Adrenal gland (tissue), 12 donors: ENCODE measurements around the gene SH3BP4. TPM values are rescaled to one million over a fixed set of nuclear protein-coding genes. Genes with fewer than 3 reads are reported as not detected.

Source experiments
- DNase-seq, 7 donors: peaks; one replicate each; pipeline ENCODE4 v3.0.0-alpha.2; 2019 to 2020
- H3K27ac ChIP-seq, 5 donors: fragments of 200-600 bp; sonication (generic) in 4 of 5; 1 replicate in 3 of 5; 2 replicates in 2 of 5; pipeline versions ENCODE4 v1.5.1 to v1.8.0; 2016 to 2020; ENCODE audit warnings: mild to moderate bottlenecking in 1 of 5
- H3K27me3 ChIP-seq: fragments of 200-600 bp; 2 replicates; pipeline ENCODE4 v1.8.0; 2021
- H3K36me3 ChIP-seq, 2 donors: fragments of 200-600 bp; replicated peaks in 1 of 2; 1 replicate in 1 of 2; 2 replicates in 1 of 2; pipeline versions ENCODE4 v1.5.1 to v1.8.0; 2018 to 2022
- H3K4me1 ChIP-seq, 2 donors: fragments of 200-600 bp; replicated peaks in 1 of 2; 1 replicate in 1 of 2; 2 replicates in 1 of 2; pipeline versions ENCODE4 v1.5.1 to v1.8.0; 2018 to 2021
- H3K4me3 ChIP-seq, 4 donors: fragments of 200-600 bp; sonication (generic) in 3 of 4; one replicate each; pipeline ENCODE4 v1.5.1; 2016 to 2018
- H3K9me3 ChIP-seq, 3 donors: fragments of 200-600 bp; sonication (generic) in 1 of 3; replicated peaks in 1 of 3; 1 replicate in 2 of 3; 2 replicates in 1 of 3; pipeline versions ENCODE4 v1.5.1 to v1.8.0; 2016 to 2021
- POLR2A ChIP-seq, 2 donors: fragments of 450-650 bp; IDR thresholded peaks; one replicate each; pipeline ENCODE4 v1.6.1; 2017; ENCODE audit warnings: antibody characterized with exemption in 2 of 2, mild to moderate bottlenecking in 2 of 2, moderate library complexity in 1 of 2
- WGBS, 4 donors: extraction: QIAGEN DNeasy Blood & Tissue Kit in 2 of 4; methylation state at CpG; one replicate each; pipeline versions ENCODE4 v1.1.5 to v1.1.7; 2013 to 2017; 5-methylcytosine and 5-hydroxymethylcytosine counted together
- intact Hi-C, 2 donors: fragments of 100-400 bp; cut with DNase I; formaldehyde crosslinking; loops; one replicate each; pipeline versions ENCODE4 v1.14.1 to v1.15.0; 2022 to 2023
- polyA plus RNA-seq, 3 donors: library from polyadenylated mRNA; stranded (reverse); fragments of 200-250 nt in 2 of 3; fragments of 350-450 nt in 1 of 3; fragmentation: Illumina TruSeq in 1 of 3; extraction: RNeasy Lipid Tissue Mini Kit (QIAGEN cat#74804) in 1 of 3; gene quantifications; one replicate each; pipeline ENCODE4 v1.2.3, GENCODE V29; 2013 to 2014
- total RNA-seq, 9 donors: library from RNA; depleted of rRNA in 4 of 9; stranded (reverse); fragments of >200 nt in 4 of 9; fragments of 120-200 nt in 1 of 9; fragmentation: NEBNext Ultra II Directional in 1 of 9; extraction: Animal tissue kit (Norgen Biotek cat#: 25700) in 1 of 9; gene quantifications; one replicate each; pipeline versions ENCODE4 v1.1.0 to v1.2.4, GENCODE V29; 2013 to 2023
- TF ChIP-seq, protein P1 (sequence below), 6 experiments: fragments of 450-650 bp in 4 of 6; fragments of 200-600 bp in 2 of 6; sonication (generic) in 1 of 6; IDR thresholded peaks; 1 replicate in 5 of 6; 2 replicates in 1 of 6; pipeline versions ENCODE4 v1.5.1 to v1.8.0; 2016 to 2021; ENCODE audit warnings: antibody characterized with exemption in 6 of 6, mild to moderate bottlenecking in 2 of 6, moderate library complexity in 1 of 6
- donor health status: healthy with polysubstance abuse.
- donor health status: Bipolar disorder and iron deficiency.
- donor health status: DM: yes; HTN: yes; CAD: no.
- donor health status: DM: no; HTN: no; CAD: no.
- donor health status: DM: no; HTN: no; CAD: no.
- donor health status: DM: yes; HTN: yes; CAD: no.

The SH3BP4 gene
- total and polyA plus RNA-seq, 12 donors = 5.1 to 26.9 (median 19.9) TPM

DNA sequence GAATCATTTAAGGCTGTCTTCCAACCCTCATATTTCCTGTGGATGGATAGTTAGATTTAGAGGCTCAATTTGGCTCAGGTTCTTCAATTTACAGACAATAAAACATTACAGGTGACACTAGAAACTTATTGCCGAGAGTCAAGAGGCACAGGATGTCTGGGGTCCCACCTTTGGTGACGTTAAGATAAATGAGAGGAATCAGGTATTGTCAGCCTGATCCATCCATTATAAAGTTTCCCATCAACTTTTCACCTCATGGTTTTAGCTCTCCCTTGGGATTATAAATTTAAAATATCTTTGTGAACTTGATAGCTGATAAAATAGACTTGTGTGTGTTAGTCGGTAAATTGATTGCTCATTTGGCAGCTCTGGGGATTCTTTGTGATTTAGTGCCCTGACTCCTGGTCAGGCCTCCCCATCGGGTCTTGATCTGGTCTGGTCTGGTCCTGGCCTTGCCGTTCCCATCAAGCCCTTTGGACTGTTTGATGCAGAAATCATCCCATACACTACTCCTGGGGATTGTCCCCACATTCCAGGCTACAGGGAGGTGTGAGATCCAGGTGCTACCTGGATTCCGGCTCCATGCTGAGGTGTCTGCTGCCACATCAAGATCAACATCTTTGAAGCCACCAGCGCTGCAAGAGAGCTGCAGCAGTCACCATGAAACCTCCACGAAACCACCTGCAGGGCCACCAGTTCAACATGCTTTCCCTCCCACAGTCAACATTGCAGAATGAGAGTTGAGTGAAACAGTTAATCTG lies 130.9 kb downstream of the SH3BP4 start:
- no peak for DNase-seq
- H3K4me3 ChIP-seq = no peak overlapping the region
- no peaks in the 10 kb centered on the region for H3K36me3 ChIP-seq
- WGBS, 4 donors = 71 to 84% (median 73%) methylated on average over 7 to 8 of the region's 8 CpGs
- H3K9me3 ChIP-seq = no peaks in the 10 kb centered on the region
- no peaks in the 10 kb centered on the region for H3K27me3 ChIP-seq
- no peak overlapping the region for H3K27ac ChIP-seq
- H3K4me1 ChIP-seq = no peaks in the 10 kb centered on the region
- TF ChIP-seq POLR2A (IDR thresholded peaks at IDR 0.05) = no peak
- TF ChIP-seq, protein P1, sequence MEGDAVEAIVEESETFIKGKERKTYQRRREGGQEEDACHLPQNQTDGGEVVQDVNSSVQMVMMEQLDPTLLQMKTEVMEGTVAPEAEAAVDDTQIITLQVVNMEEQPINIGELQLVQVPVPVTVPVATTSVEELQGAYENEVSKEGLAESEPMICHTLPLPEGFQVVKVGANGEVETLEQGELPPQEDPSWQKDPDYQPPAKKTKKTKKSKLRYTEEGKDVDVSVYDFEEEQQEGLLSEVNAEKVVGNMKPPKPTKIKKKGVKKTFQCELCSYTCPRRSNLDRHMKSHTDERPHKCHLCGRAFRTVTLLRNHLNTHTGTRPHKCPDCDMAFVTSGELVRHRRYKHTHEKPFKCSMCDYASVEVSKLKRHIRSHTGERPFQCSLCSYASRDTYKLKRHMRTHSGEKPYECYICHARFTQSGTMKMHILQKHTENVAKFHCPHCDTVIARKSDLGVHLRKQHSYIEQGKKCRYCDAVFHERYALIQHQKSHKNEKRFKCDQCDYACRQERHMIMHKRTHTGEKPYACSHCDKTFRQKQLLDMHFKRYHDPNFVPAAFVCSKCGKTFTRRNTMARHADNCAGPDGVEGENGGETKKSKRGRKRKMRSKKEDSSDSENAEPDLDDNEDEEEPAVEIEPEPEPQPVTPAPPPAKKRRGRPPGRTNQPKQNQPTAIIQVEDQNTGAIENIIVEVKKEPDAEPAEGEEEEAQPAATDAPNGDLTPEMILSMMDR (IDR thresholded peaks at IDR 0.05) = no peak
- intact Hi-C loops = no loop called here

DNA sequence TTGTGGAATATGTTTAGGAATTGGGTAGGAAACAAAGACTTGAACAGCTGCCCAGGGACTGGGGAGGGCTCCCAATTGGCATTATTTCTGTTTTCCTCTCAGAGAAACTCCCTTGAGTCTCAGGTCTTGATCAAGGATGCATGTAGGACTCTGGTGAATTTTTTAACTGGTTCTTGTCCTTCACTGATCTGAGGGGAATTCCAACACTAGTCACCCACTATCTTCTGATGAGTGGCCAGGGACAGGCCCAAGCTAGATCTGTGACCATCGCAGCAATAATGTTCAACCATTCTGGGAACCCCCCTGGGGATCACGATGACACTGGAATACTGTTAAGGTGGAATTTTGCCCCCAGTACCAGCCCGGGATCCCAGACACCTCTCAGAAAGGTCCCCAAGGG lies 132.0 kb downstream of the SH3BP4 start:
- TF ChIP-seq, protein P1 (IDR thresholded peaks at IDR 0.05) = no peak
- no peak for TF ChIP-seq POLR2A (IDR thresholded peaks at IDR 0.05)
- H3K36me3 ChIP-seq = no peaks in the 10 kb centered on the region
- no peak for DNase-seq
- H3K27ac ChIP-seq = no peak overlapping the region
- WGBS, 4 donors = 46 to 89% (median 66%) methylated on average over 3 of the region's 3 CpGs
- intact Hi-C loops = no loop called here
- H3K4me3 ChIP-seq = no peak overlapping the region
- H3K4me1 ChIP-seq = no peaks in the 10 kb centered on the region
- H3K27me3 ChIP-seq = no peaks in the 10 kb centered on the region
- no peaks in the 10 kb centered on the region for H3K9me3 ChIP-seq

DNA sequence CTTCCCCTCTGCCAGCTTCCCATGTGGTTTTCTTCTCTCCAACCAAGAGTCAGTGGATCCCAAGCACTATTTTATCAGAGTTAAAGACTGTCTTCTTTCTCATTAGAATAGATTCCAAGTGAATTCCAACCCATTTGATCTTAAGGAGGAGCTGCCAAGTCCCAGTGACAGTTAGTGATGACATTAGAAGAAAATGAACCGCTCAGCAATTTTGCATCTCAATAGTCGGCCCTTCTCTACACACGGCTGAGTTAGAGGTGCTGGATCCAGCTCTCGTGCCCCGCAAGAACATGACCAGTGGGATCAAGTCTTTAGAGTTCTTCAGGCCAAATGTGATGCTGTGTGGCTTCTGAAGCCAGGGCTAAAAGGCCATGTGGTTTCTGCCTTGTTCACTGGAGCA lies 132.6 kb downstream of the SH3BP4 start:
- Histone ChIP-seq H3K27ac (no peak overlapping the region), H3K4me3 (no peak overlapping the region), H3K9me3 (no peaks in the 10 kb centered on the region), H3K27me3 (peaks cover 2% of the 10 kb centered on the region), H3K4me1 (no peaks in the 10 kb centered on the region), H3K36me3 (no peaks in the 10 kb centered on the region)
- DNase-seq = no peak
- intact Hi-C loops = no loop called here
- 87 to 94% (median 91%) methylated on average over 5 of the region's 5 CpGs for WGBS, 4 donors
- TF ChIP-seq POLR2A (IDR thresholded peaks at IDR 0.05) = no peak
- TF ChIP-seq, protein P1 (IDR thresholded peaks at IDR 0.05) = no peak

DNA sequence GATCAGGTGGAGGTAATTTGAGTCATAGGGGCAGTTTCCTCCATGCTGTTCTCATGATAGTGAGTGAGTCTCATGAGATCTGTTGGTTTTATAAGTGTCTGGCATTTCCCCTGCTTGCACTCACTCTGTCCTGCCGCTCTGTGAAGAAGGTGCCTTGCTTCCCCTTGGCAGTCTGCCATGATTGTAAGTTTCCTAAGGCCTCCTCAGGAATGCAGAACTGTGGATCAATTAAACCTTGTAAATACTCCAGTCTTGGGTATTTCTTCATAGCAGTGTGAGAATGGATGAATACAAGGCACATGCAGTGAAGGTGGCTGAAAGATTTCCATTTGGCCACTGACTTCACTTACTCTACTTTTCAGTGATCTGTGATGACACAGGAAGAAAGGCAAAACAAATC lies 133.7 kb downstream of the SH3BP4 start:
- TF ChIP-seq, protein P1 (IDR thresholded peaks at IDR 0.05) = no peak
- TF ChIP-seq POLR2A (IDR thresholded peaks at IDR 0.05) = no peak
- H3K4me3 ChIP-seq = no peak overlapping the region
- no peak for DNase-seq
- intact Hi-C loops = no loop called here
- 71 to 93% (median 82%) methylated on average over 1 of the region's 1 CpG for WGBS, 4 donors
- H3K36me3 ChIP-seq = no peaks in the 10 kb centered on the region
- no peaks in the 10 kb centered on the region for H3K9me3 ChIP-seq
- no peaks in the 10 kb centered on the region for H3K4me1 ChIP-seq
- no peak overlapping the region for H3K27ac ChIP-seq
- H3K27me3 ChIP-seq = peaks cover 8% of the 10 kb centered on the region
